SK-N-SH (cell line): ENCODE data around the gene ITGA6.

Source experiments
- CHD2 ChIP-seq: fragments of 150-350 bp; IDR thresholded peaks from 2 replicates; pipeline ENCODE4 v1.6.1; 2018; ENCODE audit warnings: low read length; ENCODE audit not compliant: partially characterized antibody
- CTCF ChIP-seq: fragments of 200-600 bp; sonication (generic); IDR thresholded peaks from 2 replicates; pipeline ENCODE4 v1.6.1; 2017; ENCODE audit warnings: antibody characterized with exemption, mild to moderate bottlenecking, moderate library complexity
- MEF2A ChIP-seq: IDR thresholded peaks from 2 replicates; pipeline ENCODE4 v1.4.0; 2012; ENCODE audit warnings: low read depth, borderline replicate concordance
- MXI1 ChIP-seq: IDR thresholded peaks from 2 replicates; pipeline ENCODE4 v1.6.1; 2012; ENCODE audit warnings: mild to moderate bottlenecking, low read depth, low read length, improper control_type of control experiment
- PBX3 ChIP-seq: IDR thresholded peaks from 2 replicates; pipeline ENCODE4; 2012
- POLR2AphosphoS5 ChIP-seq: IDR thresholded peaks from 2 replicates; pipeline ENCODE4 v1.6.1; 2012; ENCODE audit warnings: low read depth, low read length
- RAD21 ChIP-seq: IDR thresholded peaks from 2 replicates; pipeline ENCODE4 v1.6.1; 2012; ENCODE audit warnings: mild to moderate bottlenecking, low read length
- TEAD4 ChIP-seq: IDR thresholded peaks from 2 replicates; pipeline ENCODE4 v1.4.0; 2012; ENCODE audit warnings: mild to moderate bottlenecking, borderline replicate concordance; ENCODE audit not compliant: insufficient read depth
- ZBTB33 ChIP-seq: IDR thresholded peaks from 2 replicates; pipeline ENCODE4 v1.4.0; 2012; ENCODE audit warnings: low read depth, borderline replicate concordance

- no peak for TF ChIP-seq PBX3
- no peak for TF ChIP-seq MXI1
- no peak for TF ChIP-seq CTCF
- no peak for TF ChIP-seq POLR2AphosphoS5
- TF ChIP-seq TEAD4: no peak
- TF ChIP-seq MEF2A: no peak
- no peak for TF ChIP-seq CHD2
- no peak for TF ChIP-seq ZBTB33
- no peak for TF ChIP-seq RAD21
These were observed 118.2 kb downstream of the ITGA6 start for GRCh38 chr2:172545408-172546075.
